NK-92 (cell line): Measurements from ENCODE around the gene TCAF1.
"Not testable (repeated sequence)": the region's sequence is repeated elsewhere in the genome, so short reads cannot be mapped to it uniquely, and the experiment has no call there.

Source experiments
- DNase-seq: peaks from one replicate; lab custom pipeline; 2025; ENCODE audit not compliant: unreplicated experiment; lab: John Stamatoyannopoulos, UW

TCAF1 gene

DNA sequence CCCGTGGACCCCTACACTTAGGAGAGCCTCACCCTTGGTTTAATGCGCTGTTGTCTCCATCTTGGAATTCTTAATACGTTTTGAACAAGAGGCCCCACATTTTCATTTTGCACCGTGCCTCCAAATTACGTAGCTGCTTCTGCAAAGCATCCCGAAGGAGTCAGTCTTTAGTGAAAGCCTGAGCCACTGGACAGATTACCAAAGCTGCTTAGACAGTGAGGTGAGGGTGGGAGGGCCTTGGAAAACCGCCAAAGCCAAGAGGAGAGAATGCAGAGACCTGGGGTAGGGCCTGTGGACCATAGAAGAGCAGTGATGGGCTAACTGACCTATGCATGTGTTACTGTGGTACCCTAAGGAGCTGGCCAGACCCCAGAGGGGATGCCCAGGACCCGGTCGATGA, 4.2 kb upstream of the TCAF1 start:
- no peak for DNase-seq

GRCh38 chr7:143905509-143905908, 3.5 kb upstream of the TCAF1 start:
- no peak for DNase-seq

DNA sequence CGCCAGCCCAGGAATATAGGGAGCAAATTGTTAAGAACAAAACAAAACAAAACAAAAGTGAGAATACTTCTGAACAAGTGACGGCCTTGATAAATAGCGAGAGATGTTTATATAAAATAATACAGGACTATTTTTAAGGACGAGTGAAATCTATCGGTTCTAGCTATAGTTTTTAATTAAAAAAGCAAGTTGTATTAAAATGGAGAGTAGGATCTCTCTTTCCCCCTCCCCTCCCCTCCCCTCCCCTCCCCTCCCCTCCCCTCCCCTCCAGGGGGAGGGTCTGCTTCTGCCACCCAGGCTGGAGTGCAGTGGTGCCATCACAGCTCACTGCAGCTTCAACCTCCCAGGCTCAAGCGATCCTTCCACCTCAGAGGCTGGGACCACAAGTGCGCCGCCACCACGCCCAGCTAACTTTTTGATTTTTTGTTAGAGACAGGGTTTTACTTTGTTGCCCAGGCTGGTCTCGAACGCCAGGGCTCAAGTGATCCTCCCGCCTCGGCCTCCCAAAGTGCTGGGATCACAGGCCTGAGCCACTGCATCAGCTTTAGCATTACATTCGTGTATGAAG, 440 bp upstream of the TCAF1 start:
- no peak for DNase-seq

- DNase-seq = no peak
Observed at GRCh38 chr7:143901332-143901667, 676 bp downstream of the TCAF1 start.

GRCh38 chr7:143900230-143900766, 1.7 kb downstream of the TCAF1 start:
- no peak for DNase-seq

DNA sequence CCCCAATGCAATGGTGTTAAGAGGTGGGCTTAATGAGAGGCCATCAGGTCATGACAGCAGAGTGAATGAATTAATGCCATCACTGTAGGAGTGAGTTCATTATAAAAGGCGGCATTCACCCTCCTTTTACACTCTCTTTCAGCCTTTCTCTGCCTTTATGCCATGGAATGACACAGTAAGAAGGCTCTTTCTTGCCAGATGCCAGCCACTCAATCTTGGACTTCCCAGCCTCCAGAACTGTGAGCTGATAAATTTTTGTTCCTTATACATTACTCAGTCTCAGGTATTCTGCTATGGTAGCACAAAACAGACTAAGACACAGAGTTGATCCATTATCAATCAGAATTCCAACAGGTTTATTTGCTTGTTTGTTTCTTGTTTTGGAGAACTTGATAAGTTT, 3.2 kb downstream of the TCAF1 start:
- DNase-seq = no peak

DNA sequence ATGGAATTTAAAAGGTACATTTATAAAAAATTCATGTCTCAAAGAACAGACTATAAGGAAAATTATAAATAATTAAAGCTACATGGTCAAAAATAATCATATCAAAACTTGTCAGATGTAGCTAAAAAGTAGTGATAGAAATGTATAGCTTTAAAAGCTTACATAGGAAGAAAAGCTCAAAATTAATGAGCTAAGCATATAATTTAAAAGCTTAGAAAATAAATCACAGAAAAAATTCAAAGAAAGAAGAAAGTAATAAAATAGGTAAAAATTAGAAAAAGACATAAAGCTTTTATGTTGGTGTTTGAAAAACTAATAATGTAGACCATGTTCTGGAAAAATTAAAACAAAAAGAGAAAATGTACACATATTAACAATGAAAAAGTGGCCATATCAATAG, 5.3 kb downstream of the TCAF1 start:
- no peak for DNase-seq

GRCh38 chr7:143892527-143893300, 9.3 kb downstream of the TCAF1 start:
- no peak for DNase-seq

- no peak for DNase-seq
Observed at GRCh38 chr7:143891457-143891856, 10.5 kb downstream of the TCAF1 start.

DNA sequence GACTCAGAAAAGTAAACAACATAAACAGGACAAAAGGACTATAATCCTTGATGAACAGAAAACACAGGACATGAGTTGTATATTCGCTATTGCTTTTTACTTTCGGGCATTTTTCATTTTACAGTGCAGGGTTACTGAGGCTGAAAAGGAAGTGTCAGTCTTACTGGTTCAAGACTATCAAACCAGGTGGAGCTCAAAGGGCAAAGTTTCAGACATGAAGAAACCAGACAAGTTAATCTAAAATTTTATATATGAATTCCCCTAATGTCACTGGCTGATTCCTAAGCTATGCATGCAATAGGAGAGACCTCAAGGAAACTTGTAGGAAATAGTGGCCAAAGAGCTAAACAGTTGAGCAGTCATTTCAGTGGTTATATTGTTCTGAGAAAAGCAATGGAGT, 11.4 kb downstream of the TCAF1 start:
- no peak for DNase-seq

GRCh38 chr7:143889068-143889467, 12.9 kb downstream of the TCAF1 start:
- no peak for DNase-seq

- no peak for DNase-seq
Observed at GRCh38 chr7:143886826-143887477, 15.0 kb downstream of the TCAF1 start.

- DNase-seq = no peak
Observed at GRCh38 chr7:143885951-143886350, 16.0 kb downstream of the TCAF1 start.

- DNase-seq = no peak
Observed at GRCh38 chr7:143884969-143885559, 16.9 kb downstream of the TCAF1 start.

DNA sequence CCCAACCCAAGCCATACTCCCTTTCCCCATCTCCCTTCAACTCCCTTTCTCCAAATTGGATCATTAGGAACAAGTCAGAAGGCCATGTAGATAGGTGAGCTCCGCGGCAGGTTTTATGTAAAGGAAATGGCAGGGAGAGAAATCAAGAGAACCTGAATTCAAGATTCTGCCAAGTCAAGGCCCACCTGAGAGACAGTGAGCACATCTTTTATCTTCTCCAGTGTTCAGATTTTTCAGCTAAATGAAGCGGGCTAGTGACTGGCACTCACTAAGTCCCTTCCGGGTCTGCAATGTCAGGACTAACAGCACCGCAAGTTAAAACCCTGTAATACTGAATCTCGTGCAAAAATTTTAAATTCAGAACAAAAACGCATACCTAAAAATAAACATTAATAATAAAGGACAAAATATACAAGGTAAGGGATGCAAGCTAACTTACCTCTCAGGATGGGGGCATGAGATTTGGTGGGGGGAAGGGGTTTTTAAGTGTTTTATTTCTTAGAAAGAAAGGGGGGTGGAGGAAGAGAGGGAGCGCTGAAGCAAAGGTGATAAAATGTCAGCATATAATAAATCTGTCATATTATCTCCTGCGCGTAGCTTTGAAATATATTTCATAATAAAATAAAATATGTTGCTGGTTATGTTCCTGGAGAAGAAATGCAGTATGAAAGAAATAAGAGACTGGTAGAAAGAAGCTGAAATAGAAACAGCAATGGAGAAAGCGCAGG, 17.6 kb downstream of the TCAF1 start:
- DNase-seq = no peak

DNA sequence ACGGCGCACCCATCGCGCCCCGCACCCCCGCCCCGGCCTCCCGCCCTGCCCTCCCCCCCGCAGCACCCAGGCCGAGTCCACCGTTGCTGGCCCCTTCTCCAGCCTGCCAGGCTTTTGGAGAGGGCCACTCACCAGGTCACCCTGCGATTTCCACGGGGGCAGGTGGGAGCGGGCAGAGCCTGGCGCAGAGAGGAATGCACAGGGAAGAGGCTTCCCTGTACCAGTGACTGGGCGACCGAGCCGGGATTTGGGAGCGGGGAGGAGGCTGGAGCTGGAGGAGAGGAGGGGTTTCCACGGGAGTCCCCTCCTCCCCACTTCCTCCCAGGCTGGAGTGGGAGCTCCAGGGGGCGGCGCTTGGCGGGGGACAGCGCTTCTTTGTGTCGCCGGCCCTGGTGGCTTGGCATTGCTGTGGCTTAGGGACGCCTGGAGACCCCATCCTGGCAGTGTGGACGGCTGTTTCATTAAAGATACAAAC, 19.3 kb downstream of the TCAF1 start:
- DNase-seq = no peak

GRCh38 chr7:143882020-143882603, 19.9 kb downstream of the TCAF1 start:
- no peak for DNase-seq

DNA sequence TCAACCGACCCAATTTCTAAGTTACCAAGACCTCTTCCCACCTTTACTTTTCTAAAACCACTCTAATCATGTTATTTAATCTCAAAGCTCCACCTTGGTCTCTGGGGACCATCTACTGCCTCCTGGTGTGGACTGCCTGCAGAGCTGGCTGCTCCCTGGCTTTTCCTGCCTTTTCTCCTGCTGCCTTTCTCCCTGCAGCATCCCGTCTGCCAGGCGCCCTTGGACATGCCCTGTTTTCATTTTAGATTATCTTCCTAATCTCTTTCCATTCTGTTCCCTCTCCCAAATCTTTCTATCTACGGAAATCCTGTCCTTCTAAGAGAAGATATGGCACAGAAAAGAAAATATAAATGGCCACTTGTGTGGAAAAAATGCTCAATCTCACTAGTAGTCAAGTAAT, 23.1 kb downstream of the TCAF1 start:
- DNase-seq = no peak

DNA sequence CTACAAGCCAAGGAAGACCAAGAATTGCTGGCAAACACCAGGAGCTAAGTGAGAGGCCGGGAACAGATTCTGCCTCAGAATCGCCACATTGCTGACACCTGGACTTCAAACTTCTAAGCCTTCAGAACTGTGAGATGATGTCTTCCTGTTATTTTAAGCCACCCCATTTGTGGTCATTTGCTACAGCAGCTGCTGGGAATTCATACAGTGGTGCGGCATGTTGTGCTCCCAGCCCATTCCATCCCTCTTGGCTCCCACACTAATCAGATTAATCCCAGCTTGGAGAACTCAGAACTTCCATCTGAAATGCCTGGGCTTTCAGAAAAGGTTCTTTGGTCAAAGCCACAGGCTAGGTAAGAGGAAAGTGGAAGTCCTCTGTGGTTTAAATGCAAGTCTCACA, 24.9 kb downstream of the TCAF1 start:
- no peak for DNase-seq

DNA sequence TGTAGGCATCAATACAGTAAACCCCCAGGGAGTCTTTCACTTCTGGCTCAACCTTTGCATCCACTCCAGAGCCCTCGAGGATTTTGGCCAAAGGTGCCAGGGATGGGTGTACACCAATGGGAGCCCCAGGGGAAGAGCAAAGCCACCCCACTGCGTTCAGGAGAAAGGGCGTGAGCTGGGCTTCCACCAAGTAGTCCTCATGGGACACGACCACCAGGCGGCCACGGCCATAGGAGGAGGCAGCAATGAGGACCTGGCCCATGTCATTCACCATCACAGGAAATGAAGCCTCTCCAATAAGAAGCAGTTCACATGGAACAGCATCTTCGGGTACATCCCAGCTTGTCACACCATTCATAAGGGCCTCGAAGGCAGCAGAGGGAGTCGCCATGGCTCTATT, 25.8 kb downstream of the TCAF1 start:
- DNase-seq = no peak

GRCh38 chr7:143873242-143873641, 28.7 kb downstream of the TCAF1 start:
- not testable (repeated sequence) for DNase-seq
